D721Med (cell line): Measurements from ENCODE around the gene SLF1.

Experiments used
- DNase-seq: peaks from one replicate; pipeline ENCODE4 v3.0.0; 2011; ENCODE audit warnings: low spot score; ENCODE audit not compliant: insufficient read length
- FAIRE-seq: peaks from 2 replicates; lab custom pipeline; 2011; peaks lifted over from hg19 to GRCh38; lab: Jason Lieb, UNC
- TF ChIP-seq, protein P1 (sequence below): IDR thresholded peaks from 2 replicates; pipeline ENCODE4 v1.5.1; 2012; ENCODE audit warnings: mild to moderate bottlenecking, control low read depth; ENCODE audit not compliant: insufficient read depth; ENCODE audit errors: missing control alignments

Gene SLF1

DNA sequence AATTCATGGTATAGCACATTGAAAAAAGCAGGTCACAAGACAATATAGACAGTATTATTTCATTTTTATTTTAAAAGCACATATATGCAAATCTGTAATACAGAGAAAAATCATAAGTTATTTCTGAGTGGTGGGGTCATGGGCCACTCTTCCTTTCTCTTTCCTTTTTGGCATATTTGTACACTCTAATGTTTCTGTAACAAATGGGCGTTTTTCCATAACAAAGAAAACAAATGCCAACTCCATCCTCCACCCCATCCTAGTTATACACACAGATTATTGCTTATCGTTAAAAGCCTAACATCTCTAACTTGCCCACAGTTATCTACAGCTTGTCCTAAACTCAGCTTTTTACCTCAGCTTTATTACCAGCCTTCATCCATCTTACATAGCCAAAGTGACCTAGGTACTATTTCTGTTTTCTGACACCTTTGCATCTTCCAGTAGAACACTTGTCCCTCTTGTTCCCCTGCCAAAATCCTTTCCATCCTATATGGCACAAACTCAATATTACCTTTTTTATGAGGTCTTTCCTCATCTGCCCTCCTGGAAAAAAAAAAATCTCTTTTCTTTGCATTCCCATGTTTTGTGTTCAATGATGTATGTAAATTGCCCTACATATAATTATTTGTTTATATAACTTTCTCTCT is 4.2 kb upstream of the SLF1 start:
- DNase-seq: no peak
- TF ChIP-seq, protein P1, sequence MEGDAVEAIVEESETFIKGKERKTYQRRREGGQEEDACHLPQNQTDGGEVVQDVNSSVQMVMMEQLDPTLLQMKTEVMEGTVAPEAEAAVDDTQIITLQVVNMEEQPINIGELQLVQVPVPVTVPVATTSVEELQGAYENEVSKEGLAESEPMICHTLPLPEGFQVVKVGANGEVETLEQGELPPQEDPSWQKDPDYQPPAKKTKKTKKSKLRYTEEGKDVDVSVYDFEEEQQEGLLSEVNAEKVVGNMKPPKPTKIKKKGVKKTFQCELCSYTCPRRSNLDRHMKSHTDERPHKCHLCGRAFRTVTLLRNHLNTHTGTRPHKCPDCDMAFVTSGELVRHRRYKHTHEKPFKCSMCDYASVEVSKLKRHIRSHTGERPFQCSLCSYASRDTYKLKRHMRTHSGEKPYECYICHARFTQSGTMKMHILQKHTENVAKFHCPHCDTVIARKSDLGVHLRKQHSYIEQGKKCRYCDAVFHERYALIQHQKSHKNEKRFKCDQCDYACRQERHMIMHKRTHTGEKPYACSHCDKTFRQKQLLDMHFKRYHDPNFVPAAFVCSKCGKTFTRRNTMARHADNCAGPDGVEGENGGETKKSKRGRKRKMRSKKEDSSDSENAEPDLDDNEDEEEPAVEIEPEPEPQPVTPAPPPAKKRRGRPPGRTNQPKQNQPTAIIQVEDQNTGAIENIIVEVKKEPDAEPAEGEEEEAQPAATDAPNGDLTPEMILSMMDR: no peak
- FAIRE-seq: no peak

DNA sequence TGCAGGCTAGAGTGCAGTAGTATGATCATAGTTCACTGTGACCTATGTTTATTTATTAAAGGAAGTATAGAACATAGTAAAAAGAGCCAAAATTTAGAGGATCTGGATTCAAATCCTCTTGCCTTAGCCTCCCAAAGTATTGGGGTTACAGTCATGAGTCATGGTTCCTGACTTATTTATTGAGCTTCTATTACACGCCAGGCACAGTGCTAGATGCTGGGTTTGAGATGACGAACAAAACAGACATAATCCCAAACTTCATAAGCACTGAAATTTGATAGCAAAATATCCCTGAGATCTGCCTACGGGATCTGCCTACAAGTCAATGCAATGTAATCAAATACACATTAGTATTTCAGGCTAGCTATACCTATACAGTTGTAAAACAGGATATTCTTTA is 2.6 kb upstream of the SLF1 start:
- no peak for FAIRE-seq
- TF ChIP-seq, protein P1: no peak
- DNase-seq: no peak

DNA sequence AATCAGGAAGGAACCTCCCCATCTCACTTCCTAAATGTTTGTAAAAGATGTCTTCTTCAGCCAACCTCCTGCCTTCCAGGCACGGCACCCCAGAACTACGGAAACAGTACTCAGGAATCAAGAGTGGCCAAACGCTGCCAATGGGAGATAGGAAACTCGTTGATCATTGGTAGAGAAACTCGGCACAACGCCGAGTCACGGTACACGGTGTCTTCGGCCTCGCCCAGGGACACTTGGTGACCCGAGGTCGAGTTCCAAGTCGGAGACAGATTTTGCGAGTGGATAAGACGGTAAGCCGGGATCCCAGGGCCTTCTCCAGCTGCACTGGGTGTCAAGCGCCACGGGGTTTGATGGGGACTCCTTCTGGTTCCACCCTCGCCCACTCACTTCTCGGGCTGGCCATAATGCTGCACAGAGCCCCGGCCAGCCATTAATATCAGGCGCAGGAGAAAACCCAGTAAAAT is 408 bp upstream of the SLF1 start:
- no peak for DNase-seq
- FAIRE-seq: no peak
- TF ChIP-seq, protein P1: no peak

DNA sequence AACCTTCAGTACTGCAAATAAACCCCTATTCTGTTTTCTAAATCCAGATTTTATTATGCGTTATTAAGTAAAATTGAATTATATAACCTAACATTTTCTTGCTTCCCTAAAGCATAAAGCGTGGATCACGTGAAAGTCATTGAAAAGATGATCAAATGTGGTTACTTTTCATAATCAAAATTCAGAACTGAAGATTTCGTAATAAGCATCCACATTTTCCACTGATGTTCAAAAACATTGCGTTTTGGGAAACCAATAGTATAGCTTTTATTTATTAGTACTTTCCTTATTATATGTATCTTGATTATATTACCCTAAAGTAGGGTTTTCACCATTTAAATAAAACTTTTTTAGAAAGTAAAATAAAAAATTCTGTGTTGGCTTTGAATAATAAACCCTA is 1.8 kb downstream of the SLF1 start:
- FAIRE-seq (no peak), DNase-seq (no peak)
- TF ChIP-seq, protein P1: no peak

DNA sequence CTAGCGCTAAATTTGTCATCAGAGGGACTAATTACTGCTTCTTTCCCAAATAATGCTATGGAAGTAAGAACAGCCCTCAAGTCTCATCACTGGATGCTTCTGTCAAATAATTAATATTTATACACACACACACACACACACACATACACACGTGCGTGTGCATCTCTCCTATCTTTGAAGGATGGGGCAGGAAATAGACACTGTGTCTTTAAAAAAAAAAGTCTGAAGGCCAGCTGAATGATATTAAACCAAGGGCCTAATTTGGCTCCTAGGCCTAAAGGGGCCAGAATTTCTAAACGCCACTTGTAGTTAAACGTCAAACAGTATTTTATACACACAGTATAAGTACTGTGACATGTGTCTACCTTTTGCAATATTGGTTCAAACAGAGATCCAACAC is 3.3 kb downstream of the SLF1 start:
- TF ChIP-seq, protein P1: no peak
- FAIRE-seq: no peak

DNA sequence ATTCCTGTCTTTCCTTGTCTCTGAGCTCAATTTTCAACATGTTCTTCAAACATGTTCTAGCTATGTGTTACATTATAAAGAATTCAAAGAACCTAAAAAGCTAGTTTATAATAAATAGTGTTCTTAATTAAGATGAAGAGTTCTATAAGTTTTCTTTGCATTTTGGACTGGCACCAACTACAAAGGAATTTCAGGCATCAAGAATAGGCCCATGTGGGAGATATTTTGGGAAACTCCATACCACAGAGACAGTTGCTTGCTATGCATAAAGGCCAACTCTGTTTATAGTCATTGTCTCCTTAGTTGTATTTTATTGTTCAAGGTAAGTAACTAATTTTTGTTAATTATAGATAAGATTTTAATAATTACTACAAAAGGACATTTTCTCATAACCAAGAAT is 4.5 kb downstream of the SLF1 start:
- DNase-seq: no peak
- no peak for FAIRE-seq
- TF ChIP-seq, protein P1: no peak

More for the DNA sequence above, 3.3 kb downstream of the SLF1 start:
- DNase-seq: no peak

DNA sequence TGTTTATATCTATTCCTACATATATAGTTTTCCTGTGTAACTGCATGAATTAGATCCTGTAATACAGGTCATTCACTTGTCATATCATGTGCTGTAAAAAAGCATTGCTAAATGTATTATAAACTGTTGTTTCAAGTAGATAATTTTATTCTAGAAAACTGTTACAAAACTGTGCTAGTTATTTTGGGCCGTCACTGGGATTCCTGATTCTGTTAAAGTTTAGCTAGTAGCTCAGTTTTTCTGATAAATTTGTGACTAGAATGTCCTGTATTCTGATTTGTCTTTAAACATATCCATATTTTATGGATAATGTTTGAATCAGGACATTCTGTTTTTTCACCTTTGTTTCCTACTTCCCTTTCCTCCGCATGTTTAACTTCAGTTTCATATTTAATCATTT is 5.4 kb downstream of the SLF1 start:
- TF ChIP-seq, protein P1: no peak
- DNase-seq (no peak), FAIRE-seq (no peak)
